GM18951 (cell line): ENCODE data around the gene MROH2B.

Experiments
- POLR2A ChIP-seq: IDR thresholded peaks from 4 replicates; pipeline ENCODE4 v1.6.1; 2011; ENCODE audit warnings: mild to moderate bottlenecking; ENCODE audit not compliant: insufficient read length, insufficient read depth; ENCODE audit errors: extremely low read depth
- in situ Hi-C: fragments of 300-500 bp; cut with MboI; formaldehyde crosslinking; loops from one replicate; pipeline ENCODE4 v1.12.0; 2022; ENCODE audit warnings: low sequenced_read_pairs, mixed read lengths, inconsistent platforms; ENCODE audit not compliant: unreplicated experiment

MROH2B gene

DNA sequence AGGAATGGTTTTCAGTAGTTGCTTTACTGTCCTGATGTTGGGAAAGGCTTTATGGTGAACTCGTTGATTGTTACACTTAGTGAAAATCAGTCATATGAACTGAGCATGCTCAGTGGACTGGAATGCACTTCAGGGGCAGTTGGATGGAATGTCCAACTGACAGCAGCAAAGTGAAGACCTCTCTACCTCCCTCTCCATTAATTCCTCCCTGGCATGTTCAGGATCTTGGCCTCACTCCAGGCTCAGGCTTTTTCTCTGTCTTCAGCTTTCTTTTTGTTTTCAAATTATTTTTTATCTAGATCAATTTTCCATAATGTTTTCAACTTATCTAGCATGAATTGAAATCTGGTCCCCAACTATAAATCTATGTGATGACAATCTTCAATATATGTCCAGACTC, at the start of gene MROH2B:
TSS of gene MROH2B (minus strand) at position 101 of the 400 bp plus-strand sequence. CDS start 490 bp downstream, outside the sequence.
- in situ Hi-C loops, result no loop called here
- no peak for TF ChIP-seq POLR2A

GRCh38 chr5:41120600-41120999, 49.5 kb upstream of the MROH2B start:
- in situ Hi-C loops, result no loop called here
- TF ChIP-seq POLR2A, result no peak

DNA sequence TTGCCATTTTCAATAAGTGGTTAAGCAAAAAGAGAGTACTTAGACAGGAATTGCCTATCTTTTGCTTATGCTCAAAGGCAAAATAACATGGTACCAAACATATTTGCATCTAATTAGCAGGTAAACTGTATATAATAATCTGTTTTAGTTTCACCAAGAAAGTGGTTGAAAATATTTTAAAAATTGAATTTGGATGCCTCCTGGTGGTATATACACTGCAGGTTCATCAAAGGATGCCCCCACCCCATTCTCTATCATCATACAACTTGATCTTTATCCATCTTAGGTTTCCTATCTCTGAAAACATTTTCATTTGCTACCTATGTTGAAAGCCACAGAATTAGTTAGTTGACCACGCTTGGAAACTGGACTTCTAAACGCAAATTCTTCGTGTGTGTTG, 47.0 kb upstream of the MROH2B start:
- TF ChIP-seq POLR2A, result no peak
- in situ Hi-C loops, result no loop called here

GRCh38 chr5:41115281-41115680, 44.1 kb upstream of the MROH2B start:
- in situ Hi-C loops, result no loop called here
- TF ChIP-seq POLR2A, result no peak

DNA sequence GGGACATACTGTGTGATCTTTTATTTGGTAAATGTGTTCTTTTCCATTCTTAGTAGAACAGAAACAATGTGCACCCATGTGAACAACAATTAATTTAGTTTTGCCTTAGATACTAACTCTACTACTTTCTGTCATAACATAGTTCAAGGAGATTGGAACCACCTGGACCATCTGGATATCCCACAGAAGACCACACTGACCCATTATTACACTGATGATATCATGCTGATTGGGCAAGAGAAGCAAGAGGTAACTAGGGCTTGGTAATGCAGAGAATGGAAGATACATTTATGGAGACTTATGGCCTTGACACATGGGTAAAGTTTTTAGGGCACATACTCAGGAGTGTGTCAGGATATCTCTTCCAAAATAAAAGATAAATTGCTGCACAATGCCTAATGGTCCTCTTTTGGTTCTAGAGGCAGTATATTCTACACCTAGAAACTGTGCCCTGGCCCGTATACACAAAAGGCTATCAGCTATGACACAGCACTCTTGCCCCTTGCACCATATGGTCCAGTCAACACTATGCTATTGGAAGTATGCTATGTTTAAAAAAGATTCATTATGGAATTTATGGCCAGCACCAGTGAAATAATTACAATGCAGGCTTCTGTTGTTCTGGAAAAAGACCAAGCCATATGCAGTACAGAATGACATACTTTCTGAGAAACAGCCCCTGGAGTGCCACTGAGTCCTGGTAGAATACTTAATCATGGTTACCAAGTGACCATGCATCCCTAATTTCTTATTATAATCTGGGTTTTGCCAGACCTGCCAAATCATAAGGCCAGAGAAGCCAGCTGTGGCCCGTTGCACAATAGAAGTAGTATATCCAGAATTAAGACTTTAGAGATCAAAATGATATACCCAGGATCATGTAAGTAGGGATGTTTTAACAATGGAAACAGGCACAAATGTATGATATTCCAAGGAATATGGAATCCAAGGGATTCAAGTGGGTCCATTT, 41.6 kb upstream of the MROH2B start:
- in situ Hi-C loops, result no loop called here
- no peak for TF ChIP-seq POLR2A

DNA sequence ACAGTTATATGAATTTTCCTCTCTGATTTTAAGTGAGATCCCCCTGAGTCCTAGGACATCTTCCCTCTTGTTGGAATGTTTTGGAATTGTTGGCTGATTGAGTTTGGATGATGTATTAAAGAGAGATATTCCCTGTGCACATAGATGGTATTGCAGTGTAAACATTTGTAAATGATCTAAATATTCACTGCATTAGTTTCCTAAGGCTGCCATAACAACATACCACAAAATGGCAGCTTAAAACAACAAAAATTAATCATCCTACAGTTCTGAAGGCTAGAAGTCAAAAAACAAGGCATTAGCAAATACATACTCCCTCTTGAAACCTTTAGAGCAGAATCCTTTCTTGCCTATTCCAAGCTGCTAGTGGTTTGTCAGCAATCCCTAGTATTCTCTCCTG, 38.0 kb upstream of the MROH2B start:
- no peak for TF ChIP-seq POLR2A
- in situ Hi-C loops, result no loop called here

- in situ Hi-C loops, result no loop called here
- no peak for TF ChIP-seq POLR2A
Observed at GRCh38 chr5:41102341-41102740, 31.2 kb upstream of the MROH2B start.

GRCh38 chr5:41097642-41098041, 26.5 kb upstream of the MROH2B start:
- in situ Hi-C loops, result no loop called here
- no peak for TF ChIP-seq POLR2A

DNA sequence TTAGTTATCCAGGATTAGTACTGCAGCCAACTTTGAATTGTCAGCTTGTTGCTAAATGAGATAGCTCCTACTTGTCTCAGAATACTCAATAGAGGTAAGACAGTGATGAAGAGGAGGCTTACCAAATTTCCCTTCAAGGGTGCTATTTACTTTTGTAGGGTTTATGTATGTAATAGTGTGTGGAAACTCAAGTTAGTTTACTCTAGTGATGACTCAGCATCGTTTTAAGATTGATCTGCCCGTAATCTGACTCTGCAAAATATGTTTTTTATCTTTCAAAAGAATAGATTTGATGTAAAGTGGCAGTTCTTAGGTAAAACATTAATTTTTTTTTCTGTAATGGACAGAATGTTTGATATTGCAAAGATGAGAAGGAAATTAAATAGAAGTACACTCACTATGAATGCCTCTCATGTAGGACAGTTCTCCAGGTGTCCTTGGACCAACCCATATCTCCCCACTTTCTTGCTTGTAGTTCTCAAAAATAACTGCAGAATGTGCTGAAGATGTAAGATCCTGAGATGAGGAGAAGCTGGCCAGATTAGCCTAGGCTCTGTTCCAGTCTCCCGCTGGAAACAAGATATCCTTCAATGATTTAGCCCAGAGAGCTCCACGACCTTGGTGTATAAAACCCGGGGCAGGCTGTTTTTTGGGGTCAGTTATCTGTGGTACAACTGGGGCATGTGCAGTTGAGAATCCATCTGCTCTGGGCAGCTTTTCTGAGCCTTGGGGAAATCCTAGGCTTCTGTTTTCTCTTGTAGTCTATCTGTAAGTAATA, 24.4 kb upstream of the MROH2B start:
- TF ChIP-seq POLR2A, result no peak
- in situ Hi-C loops, result no loop called here

- in situ Hi-C loops, result no loop called here
- TF ChIP-seq POLR2A, result no peak
Observed at GRCh38 chr5:41094871-41095270, 23.7 kb upstream of the MROH2B start.

DNA sequence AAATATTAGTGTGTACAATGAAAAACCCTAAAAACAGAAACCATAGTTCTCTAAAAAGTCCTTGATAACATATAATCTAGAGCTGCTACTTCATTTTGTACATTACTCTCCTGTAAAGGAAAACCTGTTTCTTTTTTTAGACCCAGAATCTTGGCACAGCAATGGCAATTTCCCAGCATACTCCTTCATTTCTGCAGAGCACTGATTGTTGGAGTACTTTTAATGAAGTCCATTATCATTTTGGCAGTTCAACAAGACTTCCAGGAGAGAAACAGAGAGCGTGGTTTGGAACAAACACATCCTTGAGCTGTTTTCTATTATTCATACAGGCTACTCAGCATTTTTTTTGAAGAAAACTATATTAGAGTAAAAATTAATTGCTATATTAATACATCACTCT, 22.7 kb upstream of the MROH2B start:
- in situ Hi-C loops, result no loop called here
- no peak for TF ChIP-seq POLR2A

GRCh38 chr5:41087461-41087860, 16.3 kb upstream of the MROH2B start:
- in situ Hi-C loops, result no loop called here
- TF ChIP-seq POLR2A, result no peak

GRCh38 chr5:41083306-41083705, 12.2 kb upstream of the MROH2B start:
- no peak for TF ChIP-seq POLR2A
- in situ Hi-C loops, result no loop called here
